Right kidney (tissue), 9 donors: ENCODE data around the gene ABCA12.
A peak's percentile ranks its signal among the peaks of the same experiment; 100 is the strongest.
"Not testable (repeated sequence)": the region's sequence is repeated elsewhere in the genome, so short reads cannot be mapped to it uniquely, and the experiment has no call there.

Source experiments
- DNase-seq: peaks from one replicate; pipeline ENCODE4 v3.0.0-alpha.2; 2016
- long read RNA-seq, 8 donors: transcript quantifications; one replicate each; lab custom pipeline, GENCODE V29; 2026

Gene ABCA12, protein sequence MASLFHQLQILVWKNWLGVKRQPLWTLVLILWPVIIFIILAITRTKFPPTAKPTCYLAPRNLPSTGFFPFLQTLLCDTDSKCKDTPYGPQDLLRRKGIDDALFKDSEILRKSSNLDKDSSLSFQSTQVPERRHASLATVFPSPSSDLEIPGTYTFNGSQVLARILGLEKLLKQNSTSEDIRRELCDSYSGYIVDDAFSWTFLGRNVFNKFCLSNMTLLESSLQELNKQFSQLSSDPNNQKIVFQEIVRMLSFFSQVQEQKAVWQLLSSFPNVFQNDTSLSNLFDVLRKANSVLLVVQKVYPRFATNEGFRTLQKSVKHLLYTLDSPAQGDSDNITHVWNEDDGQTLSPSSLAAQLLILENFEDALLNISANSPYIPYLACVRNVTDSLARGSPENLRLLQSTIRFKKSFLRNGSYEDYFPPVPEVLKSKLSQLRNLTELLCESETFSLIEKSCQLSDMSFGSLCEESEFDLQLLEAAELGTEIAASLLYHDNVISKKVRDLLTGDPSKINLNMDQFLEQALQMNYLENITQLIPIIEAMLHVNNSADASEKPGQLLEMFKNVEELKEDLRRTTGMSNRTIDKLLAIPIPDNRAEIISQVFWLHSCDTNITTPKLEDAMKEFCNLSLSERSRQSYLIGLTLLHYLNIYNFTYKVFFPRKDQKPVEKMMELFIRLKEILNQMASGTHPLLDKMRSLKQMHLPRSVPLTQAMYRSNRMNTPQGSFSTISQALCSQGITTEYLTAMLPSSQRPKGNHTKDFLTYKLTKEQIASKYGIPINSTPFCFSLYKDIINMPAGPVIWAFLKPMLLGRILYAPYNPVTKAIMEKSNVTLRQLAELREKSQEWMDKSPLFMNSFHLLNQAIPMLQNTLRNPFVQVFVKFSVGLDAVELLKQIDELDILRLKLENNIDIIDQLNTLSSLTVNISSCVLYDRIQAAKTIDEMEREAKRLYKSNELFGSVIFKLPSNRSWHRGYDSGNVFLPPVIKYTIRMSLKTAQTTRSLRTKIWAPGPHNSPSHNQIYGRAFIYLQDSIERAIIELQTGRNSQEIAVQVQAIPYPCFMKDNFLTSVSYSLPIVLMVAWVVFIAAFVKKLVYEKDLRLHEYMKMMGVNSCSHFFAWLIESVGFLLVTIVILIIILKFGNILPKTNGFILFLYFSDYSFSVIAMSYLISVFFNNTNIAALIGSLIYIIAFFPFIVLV (N-terminal part only)
- long read RNA-seq, donor 1, partial matches to known transcripts, result 0 of 13 reads
- long read RNA-seq, donor 1, other reads (novel, unspliced or antisense), result 13 of 13 reads
- long read RNA-seq, donor 2, partial matches to known transcripts, result 0 of 6 reads
- long read RNA-seq, donor 2, other reads (novel, unspliced or antisense), result 6 of 6 reads
- long read RNA-seq, donor 3, result 0 reads
- long read RNA-seq, donor 4, result 0 reads
- long read RNA-seq, donor 5, result 0 reads
- long read RNA-seq, donor 6, partial matches to known transcripts, result 8 of 8 reads
- long read RNA-seq, donor 6, other reads (novel, unspliced or antisense), result 0 of 8 reads
- long read RNA-seq, donor 7, partial matches to known transcripts, result 0 of 12 reads
- long read RNA-seq, donor 7, other reads (novel, unspliced or antisense), result 12 of 12 reads
- long read RNA-seq, donor 8, result 0 reads

DNA sequence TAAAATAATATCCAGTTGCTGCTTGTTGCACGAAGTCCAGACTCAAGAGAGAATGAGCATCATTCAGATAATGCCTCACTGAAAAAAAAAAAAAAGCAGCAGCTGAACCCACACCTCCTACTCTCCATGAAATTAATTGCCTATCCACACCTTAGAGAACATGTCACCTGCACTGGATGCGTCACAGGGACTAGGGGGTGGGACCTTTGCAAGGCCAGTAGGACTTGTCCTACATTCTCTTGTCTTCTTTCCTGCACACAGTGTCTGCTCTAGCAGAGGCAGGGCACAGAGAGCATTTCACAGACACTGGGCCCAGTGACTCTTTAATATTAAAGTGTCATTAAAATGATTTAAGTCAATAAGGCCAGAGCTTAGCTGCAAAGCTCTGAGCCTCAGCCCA is at the start of gene ABCA12:
Gene ABCA12 (minus strand): TSS at position 148 of the 400 bp plus-strand sequence. CDS start 418 bp downstream, outside the sequence.
- DNase-seq, result no peak

DNA sequence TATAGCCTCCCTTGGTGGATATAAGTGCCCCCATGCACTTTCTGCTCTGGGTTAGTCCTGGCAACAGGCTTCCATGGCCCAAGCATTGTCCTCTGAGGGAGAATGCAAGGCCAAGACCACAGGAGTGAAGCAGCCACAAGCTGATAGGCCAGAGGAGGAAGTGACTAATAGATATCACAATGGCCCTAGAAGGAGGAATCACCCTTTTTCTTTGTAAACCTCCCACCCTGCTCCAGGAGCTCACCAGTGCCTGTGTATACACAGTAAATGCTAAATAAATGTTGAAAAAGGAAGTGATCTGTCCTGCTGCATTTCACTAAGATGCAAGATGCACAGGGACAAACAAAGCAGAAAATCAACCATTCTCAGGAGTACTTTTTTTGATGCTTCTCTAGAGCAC is 49.7 kb upstream of the ABCA12 start:
- no peak for DNase-seq

DNA sequence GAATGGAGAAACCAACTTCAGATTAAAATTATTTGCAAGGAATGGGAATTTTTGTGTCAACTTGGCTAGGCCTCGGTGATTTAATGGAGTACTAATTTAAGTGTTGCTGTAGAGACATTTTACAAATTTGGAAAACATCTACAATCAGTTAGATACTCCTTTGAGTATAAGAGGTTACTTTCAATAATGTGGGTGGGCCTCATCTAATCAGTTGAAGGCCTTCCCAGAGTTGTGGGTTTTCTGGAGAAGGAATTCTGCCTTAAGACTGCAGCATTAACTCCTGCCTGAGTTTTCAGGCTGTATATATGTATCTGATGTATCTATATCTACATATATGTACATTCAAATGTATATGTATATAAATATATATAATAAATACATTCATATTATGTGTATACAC is 47.6 kb upstream of the ABCA12 start:
- no peak for DNase-seq

DNA sequence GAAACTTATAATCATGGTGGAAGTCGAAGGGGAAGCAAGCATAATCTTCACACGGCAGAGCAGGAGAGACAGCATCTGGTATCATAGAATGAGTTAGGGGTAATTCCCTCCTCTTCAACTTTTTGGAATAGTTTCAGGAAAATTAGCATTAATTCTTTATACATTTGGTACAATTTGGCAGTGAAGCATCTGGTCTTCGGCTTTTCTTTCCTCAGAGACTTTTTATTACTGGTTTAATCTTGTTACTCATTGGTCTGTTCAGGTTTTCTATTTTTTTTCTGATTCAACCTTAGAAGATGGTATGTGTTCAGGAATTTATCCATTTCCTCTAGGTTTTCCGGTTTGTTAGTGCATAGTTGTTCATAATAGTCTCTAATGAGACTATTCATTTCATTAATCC is 39.7 kb upstream of the ABCA12 start:
- DNase-seq, result no peak

DNA sequence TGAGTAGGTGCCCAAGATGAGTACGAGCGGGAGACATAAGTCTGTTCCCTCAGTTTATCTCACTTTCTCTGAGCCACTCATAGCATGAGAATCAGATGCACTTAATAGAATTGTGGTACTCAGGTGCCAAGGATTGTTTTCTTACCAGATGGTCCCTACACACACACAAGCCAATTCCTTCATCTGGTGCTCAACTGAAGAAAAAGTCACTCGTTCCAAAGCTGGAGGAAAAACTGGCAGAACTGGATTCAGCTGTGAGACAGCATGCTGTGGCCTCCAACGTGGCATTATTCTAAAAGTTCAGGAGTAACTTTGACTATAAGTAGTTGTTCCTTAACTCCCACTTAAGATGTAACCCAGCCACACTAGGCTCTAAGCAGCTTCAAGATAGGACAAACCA is 33.4 kb upstream of the ABCA12 start:
- DNase-seq, result no peak

DNA sequence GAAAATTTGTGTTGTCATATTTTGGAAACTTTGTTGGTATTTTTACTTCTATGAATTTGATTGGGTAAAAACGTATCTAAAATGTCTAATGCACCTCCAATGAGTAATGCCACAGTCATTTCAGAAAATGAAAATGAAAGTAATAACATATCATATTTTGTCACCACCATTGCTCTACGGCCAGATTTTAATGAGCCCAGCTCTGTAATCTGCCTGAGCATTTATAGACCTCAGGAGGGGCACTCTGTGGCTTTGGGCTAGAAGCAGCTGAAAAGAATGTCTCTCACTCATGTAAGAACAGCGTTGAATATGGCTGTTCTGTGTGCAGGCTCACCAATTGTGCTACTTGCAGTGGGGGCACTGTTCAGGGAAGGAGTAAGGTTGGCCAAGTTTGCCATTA is 32.7 kb upstream of the ABCA12 start:
- no peak for DNase-seq

DNA sequence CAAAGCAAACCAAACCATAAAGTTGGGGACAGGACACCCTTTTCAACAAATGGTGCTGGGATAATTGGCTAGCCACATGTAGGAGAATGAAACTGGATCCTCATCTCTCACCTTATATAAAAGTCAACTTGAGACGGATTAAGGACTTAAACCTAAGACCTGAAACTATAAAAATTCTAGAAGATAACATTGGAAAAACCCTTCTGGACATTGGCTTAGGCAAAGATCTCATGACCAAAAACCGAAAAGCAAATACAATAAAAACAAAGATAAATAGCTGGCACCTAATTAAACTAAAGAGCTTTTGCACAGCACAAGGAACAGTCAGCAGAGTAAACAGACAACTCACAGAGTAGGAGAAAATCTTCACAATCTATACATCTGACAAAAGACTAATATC is 28.1 kb upstream of the ABCA12 start:
- not testable (repeated sequence) for DNase-seq

DNA sequence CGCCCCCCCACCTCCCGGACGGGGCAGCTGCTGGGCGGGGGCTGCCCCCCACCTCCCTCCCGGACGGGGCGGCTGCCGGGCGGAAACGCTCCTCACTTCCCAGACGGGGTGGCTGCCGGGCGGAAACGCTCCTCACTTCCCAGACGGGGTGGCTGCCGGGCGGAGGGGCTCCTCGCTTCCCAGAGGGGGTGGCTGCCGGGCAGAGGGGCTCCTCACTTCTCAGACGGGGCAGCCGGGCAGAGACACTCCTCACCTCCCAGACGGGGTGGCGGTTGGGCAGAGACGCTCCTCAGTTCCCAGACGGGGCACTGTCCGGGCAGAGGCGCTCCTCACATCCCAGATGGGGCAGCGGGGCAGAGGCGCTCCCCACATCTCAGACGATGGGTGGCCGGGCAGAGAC is 24.9 kb upstream of the ABCA12 start:
- DNase-seq, result not testable (repeated sequence)

DNA sequence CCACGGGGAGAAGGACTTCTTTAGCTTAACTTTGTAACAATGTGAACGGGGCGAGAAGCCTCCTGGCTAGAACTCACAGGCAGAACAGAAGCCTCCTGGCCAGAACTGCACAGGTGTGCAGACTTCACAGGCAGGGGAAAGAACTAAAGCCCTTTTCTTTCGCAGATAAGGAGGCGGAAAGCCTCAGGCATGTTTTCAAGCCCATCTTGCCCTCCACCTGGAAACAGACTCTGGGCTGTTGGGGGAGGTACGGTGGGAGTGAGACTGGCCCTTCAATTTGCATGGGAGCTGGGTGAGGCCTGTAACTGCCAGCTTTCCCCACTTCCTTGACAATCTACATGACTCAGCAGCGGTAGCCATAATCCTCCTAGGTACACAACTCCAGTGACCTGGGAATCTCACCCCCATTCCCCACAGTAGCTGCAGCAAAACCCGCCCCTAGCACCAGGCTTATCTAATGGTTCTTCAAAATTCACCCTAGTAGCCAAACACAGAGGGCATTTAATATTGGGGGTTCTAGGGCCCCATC is 22.9 kb upstream of the ABCA12 start:
- no peak for DNase-seq

DNA sequence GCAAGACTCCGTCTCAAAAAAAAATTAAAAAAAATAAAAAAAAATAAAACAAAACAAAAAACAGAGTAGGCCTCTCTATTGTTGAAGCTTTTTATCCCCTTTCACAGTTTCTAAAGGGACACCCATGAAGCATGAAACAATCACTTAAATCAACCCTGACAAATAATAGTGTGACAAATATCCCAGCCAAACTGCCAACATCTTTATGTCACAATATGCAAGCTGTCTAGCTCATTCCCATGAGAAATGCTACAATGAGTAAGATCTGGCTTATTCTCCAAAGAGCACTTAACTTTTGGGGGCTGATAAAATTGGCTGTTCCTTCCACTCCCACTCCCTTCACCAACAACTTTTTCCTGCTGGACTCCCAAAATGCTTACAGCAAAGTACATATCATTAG is 21.7 kb upstream of the ABCA12 start:
- DNase-seq, result no peak

DNA sequence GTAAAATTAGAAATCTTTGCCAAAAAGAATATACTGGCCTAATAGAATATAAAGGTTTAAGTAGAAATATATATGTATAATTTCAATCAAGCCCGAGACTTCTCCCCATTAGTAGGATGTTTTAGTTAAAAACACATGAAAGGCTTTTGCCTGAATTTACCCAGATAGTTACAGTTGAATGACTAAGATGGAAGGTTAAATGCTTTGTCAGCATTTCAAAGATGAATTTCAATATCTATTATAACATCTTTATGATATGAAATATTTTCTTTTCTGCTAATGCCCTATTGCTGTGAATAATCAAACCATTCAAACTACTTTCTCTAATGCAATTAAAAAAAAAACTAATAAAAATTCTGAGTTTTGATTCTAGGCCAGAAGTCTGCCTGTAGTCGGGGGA is 18.0 kb upstream of the ABCA12 start:
- DNase-seq, result no peak

DNA sequence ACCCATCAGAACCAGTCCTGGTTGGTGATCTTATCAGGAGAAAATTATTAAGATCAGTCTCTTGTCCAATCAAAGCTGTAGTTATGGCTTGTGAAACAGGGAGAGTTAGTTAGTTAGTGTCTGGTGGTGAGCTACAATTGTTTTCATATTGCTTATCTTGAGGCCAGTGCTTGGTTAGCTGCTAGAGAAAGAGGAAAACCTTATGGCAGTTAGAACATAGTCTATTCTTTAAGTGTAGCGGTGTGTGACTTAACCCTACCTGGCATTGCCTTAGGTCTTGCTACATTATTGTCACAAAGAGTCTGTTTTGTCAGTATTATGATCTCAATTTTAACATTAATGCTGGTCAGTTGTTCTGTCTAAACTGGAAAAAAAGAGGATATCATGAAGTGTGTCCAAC is 11.5 kb upstream of the ABCA12 start:
- no peak for DNase-seq

DNA sequence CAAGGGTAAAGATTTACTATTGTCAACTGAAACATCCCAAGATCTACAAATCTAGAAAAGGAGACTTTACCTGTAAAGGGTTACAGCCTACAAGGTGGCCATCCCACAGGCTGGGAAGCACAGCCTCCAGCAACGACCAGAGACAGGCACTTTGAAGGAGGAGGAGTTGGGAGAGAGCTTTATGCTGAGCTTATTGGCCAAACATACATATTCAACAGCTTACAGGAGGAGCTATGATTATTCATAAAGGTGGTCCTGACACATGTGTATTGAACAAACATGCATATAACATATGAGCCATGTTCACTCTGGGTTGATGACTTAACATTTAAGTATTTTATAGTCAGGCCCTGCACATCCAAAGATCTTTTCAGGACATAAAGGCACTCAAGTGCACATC is 11.1 kb upstream of the ABCA12 start:
- DNase-seq, result no peak

DNA sequence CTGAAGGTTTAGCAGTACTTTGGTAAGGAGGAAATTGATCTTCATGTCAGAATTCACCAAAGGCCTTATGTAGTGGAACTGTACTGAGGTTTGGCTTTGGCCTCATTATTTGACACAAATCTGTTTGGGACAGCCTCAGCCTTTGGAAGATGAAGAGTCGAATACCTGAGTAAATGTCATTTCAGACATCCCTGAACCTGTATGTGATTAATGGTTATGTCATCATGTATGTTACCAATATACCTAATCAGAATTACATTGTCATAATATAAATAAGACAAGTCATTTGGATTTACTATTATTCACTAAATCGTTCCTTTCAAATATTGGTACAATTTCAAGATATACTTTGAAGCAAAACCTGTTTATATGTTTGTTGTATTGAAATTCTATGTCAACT is 10.6 kb upstream of the ABCA12 start:
- DNase-seq, result no peak

DNA sequence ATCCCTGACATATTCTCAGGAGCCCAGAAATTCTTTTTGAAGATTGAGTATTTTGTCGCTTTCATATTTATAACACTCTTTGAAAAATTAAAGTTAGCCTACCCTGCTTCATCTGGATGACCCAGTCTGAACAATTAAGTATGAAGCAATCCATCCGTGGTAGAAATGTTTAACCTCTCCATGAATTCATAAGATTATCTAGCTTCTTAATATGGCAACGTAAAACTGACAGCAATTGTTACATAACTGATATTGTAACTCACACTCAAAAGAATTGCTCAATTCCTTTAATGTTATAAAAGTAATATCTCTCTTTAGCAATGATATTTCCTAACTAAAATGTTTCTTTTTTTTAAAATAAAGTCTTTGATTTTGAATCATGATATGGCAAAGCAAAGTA is 7.2 kb upstream of the ABCA12 start:
- no peak for DNase-seq

DNA sequence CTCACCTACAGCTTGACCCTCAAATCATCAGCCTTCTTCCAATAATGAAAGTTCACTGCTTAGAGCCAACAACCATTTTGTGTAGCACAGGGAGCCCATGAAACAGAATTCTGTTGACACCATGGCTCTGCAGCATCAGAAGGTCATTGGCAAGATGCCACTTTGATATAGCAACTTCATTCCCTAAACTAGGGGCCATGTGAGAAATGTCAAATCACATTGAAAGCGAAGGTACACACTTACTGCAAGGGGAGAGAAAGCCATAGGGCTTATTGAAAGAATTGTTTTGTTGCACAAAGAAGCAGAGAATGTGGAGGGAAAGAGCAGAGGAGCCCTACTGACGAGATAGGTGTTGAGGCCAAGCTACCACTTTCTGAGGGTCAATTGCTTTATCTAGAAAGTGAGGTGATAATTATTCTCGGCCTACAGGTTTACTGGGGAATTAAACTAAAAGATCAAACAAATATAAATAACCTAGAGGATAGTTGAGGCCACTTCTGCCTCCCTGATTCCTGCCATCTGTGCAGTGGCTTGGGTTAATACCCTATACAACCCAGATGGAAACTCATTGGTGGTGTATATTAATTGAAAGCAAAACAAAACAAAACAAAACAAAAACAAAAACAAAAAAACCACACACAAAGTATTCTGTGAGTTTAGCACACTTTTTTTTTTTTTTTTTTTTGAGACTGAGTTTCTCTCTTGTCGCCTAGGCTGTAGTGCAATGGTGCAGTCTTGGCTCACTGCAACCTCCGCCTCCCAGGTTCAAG is 5.9 kb upstream of the ABCA12 start:
- no peak for DNase-seq

DNA sequence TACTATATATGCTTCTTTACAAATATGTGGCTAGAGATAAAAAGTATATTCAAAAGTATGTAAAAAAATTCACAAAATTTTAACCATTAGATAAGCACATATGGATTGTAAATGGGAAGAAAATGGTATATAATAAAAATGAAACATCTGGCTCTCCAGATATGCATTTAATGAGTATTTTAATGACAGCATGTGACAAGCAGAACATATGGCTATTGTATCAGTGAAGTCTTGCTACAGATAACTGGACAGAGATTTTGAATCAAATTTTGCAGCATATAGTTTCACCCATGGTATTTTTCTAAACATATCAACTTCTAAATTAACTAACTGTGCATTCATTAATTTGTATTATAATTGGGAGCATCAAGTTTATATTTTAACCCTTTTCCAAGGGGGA is 5.0 kb upstream of the ABCA12 start:
- DNase-seq, result no peak

DNA sequence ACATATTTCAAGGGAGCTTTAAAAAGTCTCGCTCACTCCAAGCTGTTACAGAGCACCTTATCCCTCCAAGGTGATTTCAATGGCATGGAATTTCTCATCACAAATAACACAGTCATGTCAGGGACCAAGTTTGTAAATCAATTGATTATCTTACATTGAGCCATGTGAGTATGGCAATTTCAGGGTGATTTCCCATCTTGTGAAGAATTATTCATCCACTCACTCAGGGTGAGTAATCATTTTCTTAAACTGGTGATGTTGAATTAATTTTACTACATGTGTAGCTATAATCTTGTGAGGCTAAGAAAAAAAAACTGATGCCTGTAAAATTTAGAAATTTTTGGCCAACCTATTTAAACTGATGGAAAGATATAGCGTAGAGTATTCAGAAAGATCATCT is 3.3 kb upstream of the ABCA12 start:
- DNase-seq, result no peak

DNA sequence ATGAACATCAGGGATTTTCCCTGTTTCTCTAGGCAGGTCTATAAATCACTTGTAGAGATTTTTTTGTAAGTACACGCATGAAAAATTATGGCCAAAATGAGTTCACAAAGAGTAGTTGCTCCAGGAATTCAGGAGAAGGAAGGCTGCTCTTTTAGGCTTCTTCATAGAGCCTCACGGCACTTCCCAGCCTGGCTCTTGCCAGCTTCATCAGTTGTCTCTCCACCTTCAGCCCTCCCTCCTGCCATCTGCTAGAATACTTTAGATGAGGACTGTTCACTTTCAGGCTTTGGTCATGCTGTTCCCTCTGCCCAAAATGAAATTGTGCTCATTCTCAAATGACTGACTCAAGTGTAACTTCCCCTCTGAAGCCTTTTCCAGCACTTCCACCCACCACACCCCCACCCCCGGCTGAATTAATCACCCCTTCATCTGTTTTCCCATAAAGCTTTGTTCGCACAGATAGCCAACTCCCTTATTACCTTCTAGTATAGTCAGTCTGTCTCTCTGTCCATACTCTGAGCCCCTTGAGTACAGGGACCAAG is 1.8 kb upstream of the ABCA12 start:
- DNase-seq, result no peak

DNA sequence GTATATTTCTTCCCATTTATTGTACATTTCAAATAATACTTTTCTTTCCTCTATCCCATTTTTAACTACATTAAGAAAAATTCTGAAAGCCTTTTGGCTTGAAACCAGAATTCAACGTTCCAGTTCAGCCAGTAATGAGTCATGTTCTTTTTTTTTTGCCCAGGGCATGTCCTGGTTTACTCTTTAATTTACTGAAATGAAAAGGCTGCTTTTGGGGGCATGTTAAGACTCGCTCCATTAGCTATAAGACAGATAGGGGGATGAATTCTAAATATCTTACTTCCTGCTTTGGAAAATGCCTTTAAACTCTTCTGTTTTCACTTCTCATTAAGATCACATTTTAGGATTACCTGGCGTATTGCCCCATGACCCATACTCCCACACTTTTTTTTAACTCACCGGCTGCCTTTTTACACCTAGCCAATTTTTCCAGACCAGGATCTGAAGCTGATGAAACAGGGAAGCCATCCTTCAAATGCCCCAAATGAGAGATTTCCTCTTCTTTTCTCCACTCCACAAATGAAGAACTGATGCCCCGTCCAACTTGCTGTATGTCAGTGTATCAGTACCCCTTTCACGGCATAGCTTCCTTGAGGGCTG is 585 bp downstream of the ABCA12 start:
- peak; percentile 13 for DNase-seq
